B cell (primary cell): ENCODE data around the gene CHMP6. TPM values are rescaled to one million over a fixed set of nuclear protein-coding genes. Genes with fewer than 3 reads are reported as not detected.
A peak's percentile ranks its signal among the peaks of the same experiment; 100 is the strongest.

Experiments used
- ATAC-seq: fragments of 200-7000 bp; cut with Tn5 transposase; one replicate; pipeline ENCODE4 v1.10.0; 2021; ENCODE audit warnings: low read depth, mild to moderate bottlenecking, moderate number of reproducible peaks, moderate library complexity
- CTCF ChIA-PET: fragments of 350-600 bp; sonication (Branson Sonifier 250); formaldehyde crosslinking; loops from one replicate; lab custom pipeline; 2021; ENCODE audit warnings: antibody characterized with exemption, inconsistent platforms; lab: Charles Lee
- POLR2A ChIA-PET: fragments of 350-600 bp; sonication (Branson Sonifier 250); formaldehyde crosslinking; loops from one replicate; lab custom pipeline; 2021; ENCODE audit warnings: antibody characterized with exemption; lab: Charles Lee
- DNase-seq: peaks from one replicate; pipeline ENCODE4 v3.0.0; 2013
- H2AFZ ChIP-seq: 2 replicates; pipeline ENCODE4 v1.6.1; 2012; ENCODE audit warnings: mild to moderate bottlenecking, low read depth, low read length; ENCODE audit not compliant: insufficient read depth, poor library complexity, severe bottlenecking
- H3K27ac ChIP-seq, 2 donors: 1 replicate in 1 of 2; 2 replicates in 1 of 2; pipeline ENCODE4 v1.5.1; 2012 to 2013; ENCODE audit warnings: low read length in 2 of 2, mild to moderate bottlenecking in 2 of 2, moderate library complexity in 1 of 2
- H3K27me3 ChIP-seq, 4 experiments: fragments of 200-600 bp in 1 of 4; sonication (generic) in 1 of 4; replicated peaks in 1 of 4; 1 replicate in 2 of 4; 2 replicates in 2 of 4; pipeline versions ENCODE4 v1.6.1 to v1.7.0; 2013 to 2016; ENCODE audit warnings: low read length in 3 of 4, mild to moderate bottlenecking in 2 of 4, mixed read lengths in 1 of 4, moderate library complexity in 1 of 4; ENCODE audit not compliant: insufficient read depth in 4 of 4, control insufficient read depth in 3 of 4; ENCODE audit errors: control extremely low read depth in 1 of 4
- H3K36me3 ChIP-seq, 2 experiments: replicated peaks in 1 of 2; 1 replicate in 1 of 2; 2 replicates in 1 of 2; pipeline versions ENCODE4 v1.6.1 to v1.7.1; 2013; ENCODE audit warnings: low read length in 1 of 2; ENCODE audit not compliant: insufficient read depth in 2 of 2, control insufficient read depth in 1 of 2; ENCODE audit errors: control extremely low read depth in 1 of 2, extremely low read depth in 1 of 2
- H3K4me1 ChIP-seq, 2 donors: fragments of 200-600 bp in 1 of 2; sonication (generic) in 1 of 2; 1 replicate in 1 of 2; 2 replicates in 1 of 2; pipeline versions ENCODE4 v1.5.1 to v1.6.1; 2013 to 2017; ENCODE audit warnings: low read length in 2 of 2; ENCODE audit not compliant: control insufficient read depth in 2 of 2, insufficient read depth in 2 of 2
- H3K4me2 ChIP-seq: replicated peaks from 2 replicates; pipeline ENCODE3; 2012; ENCODE audit warnings: mild to moderate bottlenecking, low read depth, low read length; ENCODE audit not compliant: poor library complexity, severe bottlenecking
- H3K4me3 ChIP-seq, 5 experiments: fragments of 200-600 bp in 1 of 5; sonication (generic) in 1 of 5; 1 replicate in 3 of 5; 2 replicates in 2 of 5; pipeline versions ENCODE4 v1.5.1 to v1.7.0; 2011 to 2016; ENCODE audit warnings: low read length in 4 of 5, mild to moderate bottlenecking in 4 of 5, low read depth in 2 of 5, control low read depth in 1 of 5, moderate library complexity in 1 of 5; ENCODE audit not compliant: insufficient read depth in 1 of 5; ENCODE audit errors: control extremely low read depth in 1 of 5, extremely low read depth in 1 of 5
- H3K79me2 ChIP-seq: fragments of 200-600 bp; sonication (generic); one replicate; pipeline ENCODE4 v1.6.0; 2016; ENCODE audit warnings: low read length; ENCODE audit not compliant: control insufficient read depth, insufficient read depth
- H3K9ac ChIP-seq: fragments of 200-600 bp; sonication (generic); 2 replicates; pipeline ENCODE4 v1.6.1; 2017; ENCODE audit warnings: mild to moderate bottlenecking, low read length, moderate library complexity
- H3K9me3 ChIP-seq, 3 donors: one replicate each; pipeline versions ENCODE4 v1.6.1 to v1.7.1; 2013; ENCODE audit warnings: low read length in 2 of 3; ENCODE audit not compliant: control insufficient read depth in 2 of 3, insufficient read depth in 1 of 3; ENCODE audit errors: control extremely low read depth in 1 of 3
- H4K20me1 ChIP-seq: 2 replicates; pipeline ENCODE4 v1.6.0; 2012; ENCODE audit warnings: mild to moderate bottlenecking, low read length; ENCODE audit not compliant: insufficient read depth, control insufficient read depth, poor library complexity, severe bottlenecking
- H3K27ac Mint-ChIP-seq: one replicate; pipeline ENCODE4 v1.8.0; 2021; ENCODE audit warnings: mixed read lengths
- H3K27me3 Mint-ChIP-seq: one replicate; pipeline ENCODE4 v1.8.0; 2021; ENCODE audit warnings: mixed read lengths
- H3K4me1 Mint-ChIP-seq: one replicate; pipeline ENCODE4 v1.8.0; 2021; ENCODE audit warnings: mixed read lengths
- H3K4me3 Mint-ChIP-seq: one replicate; pipeline ENCODE4 v1.8.0; 2021; ENCODE audit warnings: mixed read lengths
- H3K9me3 Mint-ChIP-seq: one replicate; pipeline ENCODE4 v1.8.0; 2022; ENCODE audit warnings: mixed read lengths; ENCODE audit not compliant: insufficient read depth
- CTCF ChIP-seq: fragments of 200-600 bp; IDR thresholded peaks from one replicate; pipeline ENCODE4 v1.8.0; 2022; ENCODE audit warnings: antibody characterized with exemption, mild to moderate bottlenecking
- EZH2 ChIP-seq: IDR thresholded peaks from 2 replicates; pipeline ENCODE4 v1.6.1; 2012; ENCODE audit warnings: borderline replicate concordance, low read depth, mild to moderate bottlenecking, moderate library complexity, low read length; ENCODE audit not compliant: insufficient read depth, poor library complexity, severe bottlenecking
- WGBS: methylation state at CpG from one replicate; pipeline ENCODE4 v1.1.5; 2013; ENCODE audit warnings: missing lambda C conversion rate; ENCODE audit not compliant: insufficient coverage; 5-methylcytosine and 5-hydroxymethylcytosine counted together
- intact Hi-C: fragments of 100-400 bp; cut with micrococcal nuclease; formaldehyde crosslinking; loops from one replicate; pipeline ENCODE4 v1.10.0; 2022
- polyA plus RNA-seq: library from polyadenylated mRNA; depleted of rRNA; stranded (reverse); fragments of >200 nt; gene quantifications from 2 replicates; pipeline ENCODE4 v1.2.3, GENCODE V29; 2012
- total RNA-seq, 2 donors: library from RNA; stranded (reverse); fragments of 120-200 nt in 1 of 2; gene quantifications; 1 replicate in 1 of 2; 2 replicates in 1 of 2; pipeline versions ENCODE4 v1.2.3 to v1.2.4, GENCODE V29; 2013 to 2022

The CHMP6 gene
- total and polyA plus RNA-seq, 2 donors (not counting 1 experiment from before 2014, with no cell fraction given), result 21.2 to 46.2 TPM

GRCh38 chr17:81021531-81022343 is 30.1 kb downstream of the CHMP6 start:
- Mint-ChIP-seq H3K4me3 (no peak overlapping the region), H3K27me3 (peaks cover 6% of the 10 kb centered on the region), H3K27ac (no peak overlapping the region), H3K9me3 (peaks cover 2% of the 10 kb centered on the region), H3K4me1 (peaks cover 18% of the 10 kb centered on the region)
- H4K20me1 ChIP-seq, result no peaks in the 10 kb centered on the region
- H3K4me3 ChIP-seq, result no peak overlapping the region
- peaks cover 0 to 6% (median 0%) of the 10 kb centered on the region in 4 experiments for H3K27me3 ChIP-seq
- no peak for ATAC-seq
- H3K27ac ChIP-seq, result no peak overlapping the region
- intact Hi-C loops, result loop anchor here (5.0 kb wide), 1 partner anchor 34 kb away; no protein-coding TSS in a partner anchor
- no peak overlapping the region for H3K4me2 ChIP-seq
- no peaks in the 10 kb centered on the region for H3K36me3 ChIP-seq
- no peak overlapping the region for H2AFZ ChIP-seq
- H3K9ac ChIP-seq, result no peak overlapping the region
- ChIA-PET POLR2A (interaction anchor here (0.7 kb wide), 1 partner anchor 710 kb away, joined by 3 read pairs; no protein-coding TSS in a partner anchor), CTCF (interaction anchor here (1.0 to 5.7 kb wide), 2 partner anchors 19 to 82 kb away, joined by 3 to 36 read pairs; no protein-coding TSS in a partner anchor)
- no peak for TF ChIP-seq EZH2
- TF ChIP-seq CTCF, result no peak
- 94% methylated on average over 14 of the region's 19 CpGs for WGBS
- H3K9me3 ChIP-seq, result peaks cover 0 to 10% (median 0%) of the 10 kb centered on the region in 3 donors
- H3K79me2 ChIP-seq, result no peaks in the 10 kb centered on the region
- H3K4me1 ChIP-seq, result peaks cover 9 to 22% of the 10 kb centered on the region in 2 donors
- DNase-seq, result no peak

GRCh38 chr17:81022344-81022676 is 30.7 kb downstream of the CHMP6 start:
- Histone ChIP-seq H2AFZ (no peak overlapping the region), H3K9me3 (peaks cover 0 to 13% (median 3%) of the 10 kb centered on the region in 3 donors), H3K79me2 (no peaks in the 10 kb centered on the region), H3K4me2 (no peak overlapping the region), H3K9ac (no peak overlapping the region), H3K36me3 (no peaks in the 10 kb centered on the region), H4K20me1 (no peaks in the 10 kb centered on the region), H3K4me1 (peaks cover 9 to 22% of the 10 kb centered on the region in 2 donors), H3K4me3 (no peak overlapping the region), H3K27ac (no peak overlapping the region), H3K27me3 (peaks cover 0 to 6% (median 0%) of the 10 kb centered on the region in 4 experiments)
- Mint-ChIP-seq H3K9me3 (no peaks in the 10 kb centered on the region), H3K27me3 (peaks cover 10% of the 10 kb centered on the region), H3K27ac (no peak overlapping the region), H3K4me3 (no peak overlapping the region), H3K4me1 (peaks cover 16% of the 10 kb centered on the region)
- POLR2A ChIA-PET, result interaction anchor here (0.7 kb wide), 1 partner anchor 711 kb away, joined by 3 read pairs; no protein-coding TSS in a partner anchor
- intact Hi-C loops, result loop anchor here (5.0 kb wide), 1 partner anchor 35 kb away; no protein-coding TSS in a partner anchor
- TF ChIP-seq EZH2 (no peak), CTCF (no peak)
- CTCF ChIA-PET, result interaction anchor here (5.7 kb wide), 1 partner anchor 82 kb away, joined by 36 read pairs; no protein-coding TSS in a partner anchor
- ATAC-seq (no peak), DNase-seq (peak; percentile 30)
- WGBS, result 83% methylated on average over 2 of the region's 6 CpGs
